ENCODE data around the gene TEX264.

The TEX264 gene

GRCh38 chr3:51657234-51657633 lies 13.8 kb upstream of the TEX264 start:
- H3K27ac ChIP-seq (replicated peaks) = no peak overlapping the region
- peak in 1 of 2 experiments; percentile 42 for DNase-seq (ENCODE audit: low read depth in 1 of 2, low spot score in 1 of 2)

GRCh38 chr3:51659942-51660341 lies 11.1 kb upstream of the TEX264 start:
- H3K27ac ChIP-seq (replicated peaks) = no peak overlapping the region
- TF ChIP-seq POLR2AphosphoS5 (IDR thresholded peaks at IDR 0.05; ENCODE audit: low read depth) (no peak), REST (IDR thresholded peaks at IDR 0.05; ENCODE audit: insufficient replicate concordance, low read depth) (no peak), SPI1 (IDR thresholded peaks at IDR 0.05; ENCODE audit: borderline replicate concordance, low read depth) (no peak), CTCF (IDR thresholded peaks at IDR 0.05; ENCODE audit: insufficient read depth, low read length) (no peak), GABPA (IDR thresholded peaks at IDR 0.05; ENCODE audit: low read depth) (no peak)
- no peak for DNase-seq (ENCODE audit: low read depth in 1 of 2, low spot score in 1 of 2)
- H3K4me3 ChIP-seq (replicated peaks; ENCODE audit: insufficient read depth, low read length) = no peak overlapping the region
- H3K27me3 ChIP-seq (ENCODE audit: insufficient read depth, poor library complexity, severe bottlenecking) = no peaks in the 10 kb centered on the region

More at GRCh38 chr3:51657234-51657633, 13.8 kb upstream of the TEX264 start:
- Histone ChIP-seq H3K4me3 (replicated peaks; ENCODE audit: insufficient read depth, low read length) (no peak overlapping the region), H3K27me3 (ENCODE audit: insufficient read depth, poor library complexity, severe bottlenecking) (no peaks in the 10 kb centered on the region)
- TF ChIP-seq GABPA (IDR thresholded peaks at IDR 0.05; ENCODE audit: low read depth) = no peak
- TF ChIP-seq POLR2AphosphoS5 (IDR thresholded peaks at IDR 0.05; ENCODE audit: low read depth) = no peak
- TF ChIP-seq CTCF (IDR thresholded peaks at IDR 0.05; ENCODE audit: insufficient read depth, low read length) = no peak
- TF ChIP-seq REST (IDR thresholded peaks at IDR 0.05; ENCODE audit: insufficient replicate concordance, low read depth) = no peak
- TF ChIP-seq SPI1 (IDR thresholded peaks at IDR 0.05; ENCODE audit: borderline replicate concordance, low read depth) = no peak

- no peak overlapping the region for H3K4me3 ChIP-seq (replicated peaks; ENCODE audit: insufficient read depth, low read length)
- TF ChIP-seq GABPA (IDR thresholded peaks at IDR 0.05; ENCODE audit: low read depth) = no peak
- TF ChIP-seq SPI1 (IDR thresholded peaks at IDR 0.05; ENCODE audit: borderline replicate concordance, low read depth) = no peak
- TF ChIP-seq CTCF (IDR thresholded peaks at IDR 0.05; ENCODE audit: insufficient read depth, low read length) = no peak
- TF ChIP-seq POLR2AphosphoS5 (IDR thresholded peaks at IDR 0.05; ENCODE audit: low read depth) = no peak
- no peak for TF ChIP-seq REST (IDR thresholded peaks at IDR 0.05; ENCODE audit: insufficient replicate concordance, low read depth)
- no peak overlapping the region for H3K27ac ChIP-seq (replicated peaks)
- H3K27me3 ChIP-seq (ENCODE audit: insufficient read depth, poor library complexity, severe bottlenecking) = no peaks in the 10 kb centered on the region
- no peak for DNase-seq (ENCODE audit: low read depth in 1 of 2, low spot score in 1 of 2)
Observed at GRCh38 chr3:51662456-51662855, 8.6 kb upstream of the TEX264 start.

Measured in HL-60 (cell line).